HG02981 (cell line): ENCODE results near the gene P4HA2.

ENCODE experiments used
- ATAC-seq: cut with Tn5 transposase; IDR thresholded peaks from one replicate; pipeline ENCODE4 v1.9.1; 2021; ENCODE audit warnings: mild to moderate bottlenecking, moderate library complexity; ENCODE audit not compliant: unreplicated experiment

Gene P4HA2

GRCh38 chr5:132227485-132228240 lies at the start of gene P4HA2:
Gene P4HA2 (minus strand): TSS chr5:132227853. CDS start chr5:132218626, 9,227 bp downstream.
- peak; percentile 84 for ATAC-seq

GRCh38 chr5:132277256-132277655 lies 49.6 kb upstream of the P4HA2 start:
- ATAC-seq = no peak

- no peak for ATAC-seq
These were observed 47.9 kb upstream of the P4HA2 start for GRCh38 chr5:132275367-132276220.

- ATAC-seq = no peak
These were observed 46.6 kb upstream of the P4HA2 start for GRCh38 chr5:132274050-132274792.

GRCh38 chr5:132273631-132274030 lies 46.0 kb upstream of the P4HA2 start:
- no peak for ATAC-seq

- no peak for ATAC-seq
These were observed 44.9 kb upstream of the P4HA2 start for GRCh38 chr5:132272311-132273210.

- ATAC-seq = no peak
These were observed 43.9 kb upstream of the P4HA2 start for GRCh38 chr5:132271251-132272246.

GRCh38 chr5:132270706-132271105 lies 43.1 kb upstream of the P4HA2 start:
- no peak for ATAC-seq

- ATAC-seq = no peak
These were observed 42.6 kb upstream of the P4HA2 start for GRCh38 chr5:132270335-132270665.

- no peak for ATAC-seq
These were observed 42.1 kb upstream of the P4HA2 start for GRCh38 chr5:132269635-132270334.

- ATAC-seq = peak; percentile 65
These were observed 41.3 kb upstream of the P4HA2 start for GRCh38 chr5:132268769-132269551.

- ATAC-seq = peak; percentile 12
These were observed 40.5 kb upstream of the P4HA2 start for GRCh38 chr5:132267931-132268768.

- no peak for ATAC-seq
These were observed 39.6 kb upstream of the P4HA2 start for GRCh38 chr5:132267166-132267739.

- ATAC-seq = no peak
These were observed 39.1 kb upstream of the P4HA2 start for GRCh38 chr5:132266836-132267160.

GRCh38 chr5:132266031-132266835 lies 38.6 kb upstream of the P4HA2 start:
- ATAC-seq = no peak
